HUES6 (cell line): Measurements from ENCODE around the gene YBX1.
"Not testable (repeated sequence)": the region's sequence is repeated elsewhere in the genome, so short reads cannot be mapped to it uniquely, and the experiment has no call there.

Experiments used
- H3K27ac ChIP-seq: 2 replicates; pipeline ENCODE4 v1.7.0; 2013; ENCODE audit warnings: low read depth, mild to moderate bottlenecking, low read length, inconsistent platforms
- H3K27me3 ChIP-seq: 2 replicates; pipeline ENCODE4 v1.6.1; 2013; ENCODE audit warnings: low read length; ENCODE audit not compliant: control insufficient read depth, insufficient read depth
- H3K36me3 ChIP-seq: 2 replicates; pipeline ENCODE4 v1.6.1; 2013; ENCODE audit warnings: low read length; ENCODE audit not compliant: control insufficient read depth, insufficient read depth
- H3K4me1 ChIP-seq: 2 replicates; pipeline ENCODE4 v1.6.1; 2013; ENCODE audit warnings: low read length; ENCODE audit not compliant: control insufficient read depth, insufficient read depth
- H3K4me3 ChIP-seq: 2 replicates; pipeline ENCODE4 v1.5.1; 2013; ENCODE audit warnings: low read depth, low read length
- H3K9ac ChIP-seq: one replicate; pipeline ENCODE4 v1.6.1; 2013; ENCODE audit warnings: mild to moderate bottlenecking, low read length
- H3K9me3 ChIP-seq: 2 replicates; pipeline ENCODE4 v1.6.1; 2013; ENCODE audit warnings: low read depth, low read length; ENCODE audit not compliant: control insufficient read depth, insufficient read depth

Gene YBX1

DNA sequence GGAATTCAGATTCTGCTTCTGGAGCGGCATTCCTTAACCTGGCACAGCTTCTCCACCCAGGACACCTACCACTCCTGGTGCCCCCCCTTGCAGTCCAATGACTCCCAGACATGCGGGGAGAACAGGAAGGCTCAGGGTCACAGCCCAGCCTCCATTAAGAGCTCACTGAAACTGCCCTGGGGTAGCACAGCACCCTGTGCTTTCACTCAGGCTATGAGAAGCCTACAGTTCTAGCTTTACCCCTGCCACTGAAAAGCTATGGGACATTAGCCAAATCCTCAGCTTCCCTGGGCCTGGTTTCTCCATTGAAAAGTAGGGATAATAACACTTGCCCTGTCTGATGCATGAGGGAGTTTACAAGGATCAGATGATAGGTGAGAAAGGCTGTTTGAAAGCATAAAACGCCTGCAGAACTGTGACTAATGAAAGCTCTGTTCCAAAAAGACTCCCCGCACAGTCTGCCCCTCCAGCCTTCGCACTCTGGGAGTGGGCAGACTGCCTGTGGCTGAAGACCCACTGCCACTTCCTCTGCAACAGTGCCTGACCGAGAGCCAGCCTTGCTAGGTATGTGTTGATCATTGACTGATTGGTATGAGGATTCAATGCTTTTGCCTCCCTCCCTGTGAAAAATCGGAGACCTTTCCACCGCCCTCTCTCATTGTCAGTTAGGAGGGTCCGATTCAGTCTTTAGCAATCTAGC is 60.5 kb downstream of the YBX1 start:
- Histone ChIP-seq H3K36me3 (peaks cover 22% of the 10 kb centered on the region), H3K27ac (no peak overlapping the region), H3K9ac (no peak overlapping the region), H3K9me3 (no peaks in the 10 kb centered on the region), H3K4me3 (no peak overlapping the region), H3K4me1 (peaks cover 41% of the 10 kb centered on the region), H3K27me3 (no peaks in the 10 kb centered on the region)

DNA sequence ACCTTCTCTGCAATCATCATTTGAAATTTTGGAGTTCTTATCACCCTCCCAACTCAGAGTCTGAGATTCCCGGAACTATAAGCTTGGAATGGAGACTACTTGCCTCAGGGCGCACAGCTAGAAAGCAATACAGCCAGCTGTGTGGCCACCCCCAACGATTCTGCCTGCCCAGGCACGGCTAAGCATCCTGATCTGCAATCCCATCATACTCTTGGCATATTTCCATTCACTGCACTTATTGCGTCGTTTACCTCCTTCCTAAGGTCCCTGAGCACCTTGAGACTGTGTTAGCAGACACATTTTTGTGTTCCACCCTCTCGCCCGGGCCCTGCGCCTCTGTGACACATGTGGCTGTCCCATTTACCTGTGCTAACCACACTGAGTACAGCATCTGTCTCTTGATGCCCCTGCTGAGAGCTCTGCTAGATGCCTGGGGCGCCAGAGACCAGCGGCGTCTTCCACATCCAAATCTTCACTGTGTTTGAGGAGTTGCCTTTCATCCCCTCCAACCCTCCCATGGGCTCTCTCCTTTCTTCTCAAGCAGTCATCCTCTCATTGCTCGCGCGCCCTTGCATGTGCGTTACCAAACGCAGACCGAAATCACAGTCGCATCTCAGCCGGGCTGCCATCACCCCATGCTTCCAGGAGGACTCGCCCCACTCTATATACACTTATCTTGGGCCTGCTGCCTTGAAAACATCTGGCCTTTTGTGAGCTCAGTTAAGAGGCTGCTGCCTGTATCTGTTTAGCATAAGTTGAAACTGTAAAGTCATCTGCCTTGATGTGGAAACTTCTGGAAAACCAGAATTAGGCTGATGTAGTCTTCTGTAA is 61.3 kb downstream of the YBX1 start:
- Histone ChIP-seq H3K4me3 (no peak overlapping the region), H3K27ac (no peak overlapping the region), H3K36me3 (peaks cover 30% of the 10 kb centered on the region), H3K9me3 (no peaks in the 10 kb centered on the region), H3K4me1 (peaks cover 41% of the 10 kb centered on the region), H3K9ac (no peak overlapping the region), H3K27me3 (no peaks in the 10 kb centered on the region)

DNA sequence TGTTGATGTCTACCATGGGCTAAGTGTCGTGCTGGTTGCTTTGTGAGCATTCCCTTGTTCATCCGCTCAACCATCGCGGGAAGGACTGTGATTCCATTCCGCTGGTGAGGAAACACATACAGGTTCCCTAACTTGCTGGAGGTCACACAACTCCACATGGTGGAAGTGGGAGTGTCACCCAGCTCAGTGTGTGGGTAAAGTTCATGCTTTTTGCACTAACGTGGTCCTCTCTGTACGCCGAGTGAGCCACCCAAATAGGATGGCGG is 61.9 kb downstream of the YBX1 start:
- Histone ChIP-seq H3K4me1 (peaks cover 36% of the 10 kb centered on the region), H3K9me3 (no peaks in the 10 kb centered on the region), H3K27me3 (no peaks in the 10 kb centered on the region), H3K4me3 (no peak overlapping the region), H3K36me3 (peaks cover 35% of the 10 kb centered on the region), H3K27ac (no peak overlapping the region), H3K9ac (no peak overlapping the region)

DNA sequence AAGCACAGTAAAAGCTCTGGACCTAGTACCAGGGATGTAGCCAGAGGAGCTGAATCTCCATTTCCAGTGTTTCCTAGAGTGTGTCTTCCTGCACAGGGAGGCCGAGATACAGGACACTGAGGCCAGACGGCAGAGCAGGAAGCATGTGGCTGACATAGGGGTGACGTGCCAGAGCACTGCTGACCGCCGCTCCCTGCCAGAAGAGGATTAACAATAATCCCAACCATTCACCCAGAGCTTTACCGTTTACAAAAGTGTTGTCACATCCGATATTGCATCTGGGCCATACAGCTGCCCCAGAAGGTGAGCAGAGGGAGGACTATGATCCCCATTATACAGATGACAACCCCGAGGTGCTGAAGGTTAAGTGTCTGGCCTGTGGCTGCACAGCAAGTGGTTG is 63.6 kb downstream of the YBX1 start:
- Histone ChIP-seq H3K4me3 (no peak overlapping the region), H3K36me3 (peaks cover 48% of the 10 kb centered on the region), H3K27ac (no peak overlapping the region), H3K4me1 (peaks cover 20% of the 10 kb centered on the region), H3K9me3 (no peaks in the 10 kb centered on the region), H3K9ac (no peak overlapping the region), H3K27me3 (no peaks in the 10 kb centered on the region)

DNA sequence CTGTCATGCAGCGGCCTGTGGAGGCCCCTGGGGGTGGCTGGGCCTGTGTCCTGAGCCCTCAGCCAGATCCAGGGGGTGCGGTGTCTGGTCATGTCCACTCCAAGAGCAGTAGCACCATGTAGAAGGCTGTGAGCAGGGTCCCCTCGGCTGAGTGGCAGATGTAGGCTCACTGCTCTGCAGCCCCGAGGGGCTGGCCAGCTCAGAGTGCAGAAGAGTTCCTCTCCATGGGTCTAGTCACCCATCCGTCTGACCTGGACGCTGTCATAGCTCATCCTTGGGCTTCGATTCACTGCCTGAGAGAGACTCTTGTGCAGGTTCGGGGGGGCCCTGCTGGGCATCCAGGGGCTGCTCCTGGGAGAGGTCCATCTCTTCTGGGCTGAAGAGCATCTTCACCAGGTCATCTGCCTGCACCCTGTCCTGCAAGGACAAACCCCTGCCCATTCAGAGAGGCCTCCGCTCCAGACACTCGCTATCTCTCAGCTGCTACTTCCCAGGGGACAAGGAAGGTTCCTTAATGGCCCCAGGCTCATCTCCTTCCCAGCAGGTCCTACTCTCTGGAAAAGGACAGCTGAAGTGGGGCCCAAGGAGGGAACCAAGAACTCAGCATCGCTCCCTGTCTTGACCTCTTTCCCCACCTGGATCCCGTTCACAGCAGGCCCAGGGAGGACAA is 64.4 kb downstream of the YBX1 start:
- Histone ChIP-seq H3K27ac (no peak overlapping the region), H3K4me3 (no peak overlapping the region), H3K9me3 (0 out of 2 replicates have a peak, but pooled peaks cover under 1% of the 10 kb centered on the region), H3K27me3 (no peaks in the 10 kb centered on the region), H3K9ac (no peak overlapping the region), H3K4me1 (peaks cover 14% of the 10 kb centered on the region), H3K36me3 (peaks cover 50% of the 10 kb centered on the region)

DNA sequence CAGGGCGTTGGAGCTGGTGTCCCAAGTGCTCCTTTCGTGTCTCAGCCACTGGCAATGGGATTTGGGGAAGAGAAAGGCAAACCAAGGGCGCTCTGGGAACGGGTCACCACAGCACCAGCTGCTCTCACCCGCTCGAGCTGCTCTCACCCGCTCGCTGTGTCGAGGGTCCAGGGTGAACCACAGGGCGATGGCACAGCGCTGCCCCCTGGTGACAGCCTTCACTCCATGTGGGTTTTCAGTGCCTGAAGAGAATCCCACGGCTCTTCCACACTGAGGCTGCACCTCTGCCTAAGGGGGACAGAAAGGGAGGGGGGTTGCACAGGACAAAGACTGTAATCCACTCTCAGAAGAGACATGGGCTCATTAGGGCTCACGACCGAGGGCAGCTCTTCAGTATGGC is 64.9 kb downstream of the YBX1 start:
- no peak overlapping the region for H3K27ac ChIP-seq
- H3K36me3 ChIP-seq: peaks cover 55% of the 10 kb centered on the region
- peaks cover 6% of the 10 kb centered on the region; the same call in 1 of the 2 replicates for H3K9me3 ChIP-seq
- H3K4me1 ChIP-seq: peaks cover 9% of the 10 kb centered on the region; the same call in 1 of the 2 replicates
- no peak overlapping the region for H3K4me3 ChIP-seq
- no peaks in the 10 kb centered on the region for H3K27me3 ChIP-seq
- no peak overlapping the region for H3K9ac ChIP-seq

DNA sequence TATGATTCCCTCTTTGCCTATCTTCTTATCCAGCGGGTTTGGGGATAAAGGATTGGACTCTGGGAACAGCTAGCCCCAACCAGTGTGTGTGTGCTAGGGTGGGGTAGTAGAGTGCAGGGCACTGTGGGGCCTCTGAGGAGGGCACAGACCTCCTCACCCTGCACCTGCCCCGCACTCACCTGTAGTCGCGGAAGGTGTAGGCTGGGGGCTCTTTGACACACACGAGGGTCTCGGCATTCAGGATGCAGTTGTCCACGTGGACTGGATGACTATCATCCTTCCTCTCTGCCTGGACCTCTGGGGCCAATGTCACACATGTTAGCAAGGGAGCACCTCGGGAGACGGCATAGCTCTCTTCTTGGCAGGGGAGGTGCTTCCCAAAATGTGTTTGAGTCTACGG is 65.8 kb downstream of the YBX1 start:
- Histone ChIP-seq H3K9ac (no peak overlapping the region), H3K27ac (no peak overlapping the region)

DNA sequence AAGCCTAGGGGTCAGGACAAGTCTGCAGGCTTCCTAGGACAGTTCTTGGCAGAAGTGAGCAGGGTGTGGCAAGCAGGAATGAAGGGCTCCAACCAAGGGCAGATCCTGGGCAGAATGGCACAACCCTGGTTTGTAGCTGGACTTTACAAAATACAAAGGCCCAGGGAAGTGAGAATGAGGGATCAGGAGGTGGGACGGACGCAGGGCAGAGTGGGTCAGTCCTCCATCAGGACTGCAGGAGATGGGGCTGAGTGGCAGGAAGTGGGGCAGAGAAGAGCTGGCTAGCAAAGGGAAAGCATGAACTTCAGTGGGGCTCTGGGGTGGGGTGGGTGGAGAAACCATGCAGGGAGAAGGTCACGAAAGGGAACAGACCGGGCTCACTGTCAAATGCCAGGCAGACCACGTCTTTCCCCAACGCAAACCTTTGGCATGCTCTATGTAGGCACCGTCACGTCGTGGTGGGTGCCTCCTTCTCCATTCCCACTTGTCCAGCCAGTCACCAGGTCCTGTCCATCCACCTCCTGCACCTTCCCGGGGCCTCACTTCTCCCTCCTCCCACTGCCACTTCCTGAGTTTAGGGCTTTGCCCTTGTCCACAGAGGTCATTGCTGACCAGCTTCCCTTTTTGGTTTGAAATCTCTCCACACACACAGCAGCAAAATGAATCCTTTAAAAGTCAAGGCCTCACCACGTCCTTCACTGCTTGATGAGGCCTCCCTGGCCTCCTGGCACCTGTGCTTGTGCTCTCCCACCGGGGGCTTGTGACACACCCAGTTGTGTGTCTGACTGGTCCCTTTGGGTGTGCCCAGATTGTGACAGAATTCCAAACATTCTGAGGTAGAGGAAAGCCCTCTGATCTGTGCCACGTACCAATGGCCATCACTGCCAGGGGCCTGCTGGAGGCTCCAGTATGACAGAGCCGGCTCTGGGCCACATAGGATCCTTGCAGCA is 66.5 kb downstream of the YBX1 start:
- Histone ChIP-seq H3K27ac (no peak overlapping the region), H3K9ac (no peak overlapping the region)

More for the DNA sequence above, 65.8 kb downstream of the YBX1 start:
- Histone ChIP-seq H3K4me3 (no peak overlapping the region), H3K36me3 (peaks cover 64% of the 10 kb centered on the region), H3K4me1 (peaks cover 3% of the 10 kb centered on the region; the same call in 1 of the 2 replicates), H3K27me3 (no peaks in the 10 kb centered on the region), H3K9me3 (peaks cover 10% of the 10 kb centered on the region; the same call in 1 of the 2 replicates)

DNA sequence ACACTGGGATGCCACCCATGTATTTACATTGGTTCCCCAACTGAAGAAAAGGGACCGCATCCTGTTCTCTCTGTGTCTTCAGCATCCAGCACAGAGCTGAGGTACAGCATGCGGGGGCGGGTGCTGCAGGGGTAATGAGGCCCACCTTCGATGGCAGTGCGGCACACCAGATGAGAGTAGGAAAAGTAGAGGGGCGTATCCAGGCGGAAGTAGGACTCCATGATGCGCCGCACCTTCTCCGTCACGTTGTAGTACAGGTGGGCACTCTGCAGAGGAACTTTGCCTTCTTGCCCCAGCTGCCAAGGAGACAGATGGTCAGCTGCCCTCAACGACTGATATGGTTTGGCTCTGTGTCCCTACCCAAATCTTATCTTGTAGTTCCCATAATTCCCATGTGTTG is 67.8 kb downstream of the YBX1 start:
- no peak overlapping the region for H3K4me3 ChIP-seq
- peaks cover 83% of the 10 kb centered on the region for H3K36me3 ChIP-seq
- H3K27me3 ChIP-seq: no peaks in the 10 kb centered on the region
- H3K27ac ChIP-seq: no peak overlapping the region
- no peak overlapping the region for H3K9ac ChIP-seq
- H3K9me3 ChIP-seq: peaks cover 10% of the 10 kb centered on the region; the same call in 1 of the 2 replicates
- no peaks in the 10 kb centered on the region for H3K4me1 ChIP-seq

More for the DNA sequence above, 66.5 kb downstream of the YBX1 start:
- peaks cover 10% of the 10 kb centered on the region; the same call in 1 of the 2 replicates for H3K9me3 ChIP-seq
- H3K27me3 ChIP-seq: no peaks in the 10 kb centered on the region
- peaks cover 70% of the 10 kb centered on the region for H3K36me3 ChIP-seq
- no peaks in the 10 kb centered on the region for H3K4me1 ChIP-seq
- H3K4me3 ChIP-seq: no peak overlapping the region

DNA sequence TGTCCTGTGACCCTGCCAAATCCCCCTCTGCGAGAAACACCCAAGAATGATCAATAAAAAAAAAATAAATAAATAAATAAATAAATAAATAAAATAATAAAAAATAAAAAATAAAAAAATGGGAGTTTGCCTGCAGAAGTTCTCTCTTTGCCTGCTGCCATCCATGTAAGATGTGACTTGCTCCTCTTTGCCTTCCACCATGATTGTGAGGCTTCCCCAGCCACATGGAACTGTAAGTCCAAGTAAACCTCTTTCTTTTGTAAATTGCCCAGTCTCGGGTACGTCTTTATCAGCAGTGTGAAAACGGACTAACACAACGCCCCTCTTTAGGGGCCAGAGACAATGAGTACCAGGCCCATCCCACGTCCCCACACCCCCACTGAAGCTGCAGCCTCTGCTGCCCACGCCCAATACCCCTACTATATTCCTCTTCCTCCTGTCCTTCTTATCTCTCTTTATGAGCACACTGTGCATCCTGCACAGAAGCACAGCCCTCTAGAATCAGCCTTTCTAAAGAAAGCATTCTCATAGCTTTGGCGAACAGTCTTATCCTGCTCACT is 69.4 kb downstream of the YBX1 start:
- not testable (repeated sequence) for H3K4me1 ChIP-seq, H3K4me3 ChIP-seq, H3K9ac ChIP-seq, H3K9me3 ChIP-seq, H3K27me3 ChIP-seq, H3K27ac ChIP-seq
- peaks cover 86% of the 10 kb centered on the region for H3K36me3 ChIP-seq
